ENCODE measurements around the gene MET.

GRCh38 chr7:116832692-116833091 is 160.7 kb downstream of the MET start:
- no peak for TF ChIP-seq ZSCAN22 (CRISPR knock-in tag; IDR thresholded peaks at IDR 0.05)
- TF ChIP-seq ZNF788 (CRISPR knock-in tag; IDR thresholded peaks at IDR 0.05; ENCODE audit: borderline replicate concordance), result no peak
- TF ChIP-seq POLR2AphosphoS5 (IDR thresholded peaks at IDR 0.05; ENCODE audit: low read depth, low read length), result no peak
- no peak for TF ChIP-seq ZNF138 (CRISPR knock-in tag; IDR thresholded peaks at IDR 0.05; ENCODE audit: low read depth)
- no peak for TF ChIP-seq YY1 (IDR thresholded peaks at IDR 0.05; ENCODE audit: insufficient read depth, insufficient replicate concordance, low read depth, low read length)
- no peak for TF ChIP-seq ZGPAT (CRISPR knock-in tag; IDR thresholded peaks at IDR 0.05)
- no peak for TF ChIP-seq CTCF (CRISPR knock-in tag; IDR thresholded peaks at IDR 0.05)
- TF ChIP-seq ZNF407 (CRISPR knock-in tag; IDR thresholded peaks at IDR 0.05; ENCODE audit: not compliant biosample characterization), result no peak
- no peak for TF ChIP-seq FLYWCH1 (CRISPR knock-in tag; IDR thresholded peaks at IDR 0.05)
- no peak for TF ChIP-seq ZNF224 (CRISPR knock-in tag; IDR thresholded peaks at IDR 0.05)
- TF ChIP-seq ZNF687 (CRISPR knock-in tag; IDR thresholded peaks at IDR 0.05), result no peak

Measured in HepG2 (cell line).